ENCODE results near the gene TMIE. TPM values are rescaled to one million over a fixed set of nuclear protein-coding genes. Genes with fewer than 3 reads are reported as not detected.

Gene TMIE
- polyA plus RNA-seq, 3 donors, result not detected

- H3K4me1 Mint-ChIP-seq, result peaks cover 15% of the 10 kb centered on the region
- no peak overlapping the region for H3K4me3 ChIP-seq (replicated peaks in 1 of 3; ENCODE audit: low read depth in 2 of 3, low read length in 3 of 3)
- no peaks in the 10 kb centered on the region for H3K36me3 ChIP-seq (replicated peaks in 1 of 2; ENCODE audit: control insufficient read depth in 1 of 2, insufficient read depth in 2 of 2, low read length in 2 of 2)
- no CpG with 5 or more reads among the region's 4 CpGs for WGBS (ENCODE audit: insufficient coverage)
- no peak overlapping the region for H3K27ac ChIP-seq (ENCODE audit: low read depth in 1 of 2, low read length in 2 of 2)
- intact Hi-C loops (cut with micrococcal nuclease), result loop anchor here (1.0 to 10.0 kb wide), 6 partner anchors 190 to 620 kb away; no protein-coding TSS in a partner anchor
- H3K36me3 Mint-ChIP-seq, result peaks cover 0 to 1% of the 10 kb centered on the region in 2 donors
- peaks cover 0 to 4% (median 0%) of the 10 kb centered on the region in 7 donors for H3K9me3 Mint-ChIP-seq
- no peak overlapping the region for H3K9ac ChIP-seq (ENCODE audit: insufficient read depth, low read length, poor library complexity, severe bottlenecking)
- no peak overlapping the region for H2AFZ ChIP-seq (ENCODE audit: insufficient read depth, low read depth, low read length, poor library complexity, severe bottlenecking)
- H3K4me1 ChIP-seq (ENCODE audit: control insufficient read depth in 1 of 2, insufficient read depth in 2 of 2, low read length in 2 of 2), result peaks cover 12 to 16% of the 10 kb centered on the region in 2 donors
- peak; percentile 97 for TF ChIP-seq CTCF (IDR thresholded peaks at IDR 0.05)
- H3K9me3 ChIP-seq (replicated peaks in 1 of 2; ENCODE audit: control insufficient read depth in 1 of 2, insufficient read depth in 1 of 2, low read length in 2 of 2), result no peaks in the 10 kb centered on the region
- DNase-seq, result peak; percentile 60 to 69 (median 64)
- no peak overlapping the region for H3K4me2 ChIP-seq (replicated peaks; ENCODE audit: extremely low read depth, low read length, poor library complexity, severe bottlenecking)
- no peaks in the 10 kb centered on the region for H3K79me2 ChIP-seq (ENCODE audit: insufficient read depth, low read length)
- H3K4me3 Mint-ChIP-seq, result no peak overlapping the region
- no peak overlapping the region for H3K27ac Mint-ChIP-seq
- H3K27me3 ChIP-seq (ENCODE audit: control insufficient read depth in 2 of 2, insufficient read depth in 2 of 2, low read length in 2 of 2), result peaks cover 8 to 27% of the 10 kb centered on the region in 2 donors
- peaks cover 32 to 44% (median 40%) of the 10 kb centered on the region in 3 donors for H3K27me3 Mint-ChIP-seq (ENCODE audit: low read depth in 3 of 3)
- peaks cover 5% of the 10 kb centered on the region for H4K20me1 ChIP-seq (ENCODE audit: insufficient read depth, low read length)
Observed at GRCh38 chr3:46705022-46705530, 3.9 kb downstream of the TMIE start.

GRCh38 chr3:46705751-46706552 is 4.8 kb downstream of the TMIE start:
- H3K4me2 ChIP-seq (replicated peaks; ENCODE audit: extremely low read depth, low read length, poor library complexity, severe bottlenecking), result no peak overlapping the region
- no peak for DNase-seq
- H3K27ac Mint-ChIP-seq, result peak overlapping the region in 2 of 7 donors; percentile 3 to 42

More at GRCh38 chr3:46705751-46706552, 4.8 kb downstream of the TMIE start:
- Histone ChIP-seq H3K4me3 (replicated peaks in 1 of 3; ENCODE audit: low read depth in 2 of 3, low read length in 3 of 3) (no peak overlapping the region), H3K79me2 (ENCODE audit: insufficient read depth, low read length) (no peaks in the 10 kb centered on the region), H4K20me1 (ENCODE audit: insufficient read depth, low read length) (no peaks in the 10 kb centered on the region), H3K9ac (ENCODE audit: insufficient read depth, low read length, poor library complexity, severe bottlenecking) (no peak overlapping the region), H3K4me1 (ENCODE audit: control insufficient read depth in 1 of 2, insufficient read depth in 2 of 2, low read length in 2 of 2) (peaks cover 3 to 7% of the 10 kb centered on the region in 2 donors), H2AFZ (ENCODE audit: insufficient read depth, low read depth, low read length, poor library complexity, severe bottlenecking) (no peak overlapping the region), H3K27me3 (ENCODE audit: control insufficient read depth in 2 of 2, insufficient read depth in 2 of 2, low read length in 2 of 2) (peaks cover 8 to 21% of the 10 kb centered on the region in 2 donors), H3K27ac (ENCODE audit: low read depth in 1 of 2, low read length in 2 of 2) (no peak overlapping the region), H3K9me3 (replicated peaks in 1 of 2; ENCODE audit: control insufficient read depth in 1 of 2, insufficient read depth in 1 of 2, low read length in 2 of 2) (no peaks in the 10 kb centered on the region), H3K36me3 (replicated peaks in 1 of 2; ENCODE audit: control insufficient read depth in 1 of 2, insufficient read depth in 2 of 2, low read length in 2 of 2) (no peaks in the 10 kb centered on the region)
- Mint-ChIP-seq H3K27me3 (ENCODE audit: low read depth in 3 of 3) (peaks cover 26 to 38% (median 32%) of the 10 kb centered on the region in 3 donors), H3K4me3 (no peak overlapping the region), H3K36me3 (peaks cover 0 to 1% of the 10 kb centered on the region in 2 donors), H3K9me3 (peaks cover 0 to 4% (median 0%) of the 10 kb centered on the region in 7 donors), H3K4me1 (peaks cover 6% of the 10 kb centered on the region)
- WGBS (ENCODE audit: insufficient coverage), result 95% methylated on average over 9 of the region's 19 CpGs
- no peak for TF ChIP-seq CTCF (IDR thresholded peaks at IDR 0.05)
- intact Hi-C loops (cut with micrococcal nuclease), result loop anchor here (1.0 to 10.0 kb wide), 6 partner anchors 189 to 619 kb away; no protein-coding TSS in a partner anchor
